HL-60 (cell line): ENCODE results near the gene SRCIN1.

Experiments used
- DNase-seq, 2 experiments: peaks; one replicate each; pipeline ENCODE4 v3.0.0-alpha.2; 2010 to 2020; ENCODE audit warnings: low read depth in 1 of 2, low spot score in 1 of 2
- H3K27ac ChIP-seq: fragments of 250-450 bp; sonication (Bioruptor Pico); replicated peaks from 2 replicates; pipeline ENCODE4 v1.5.1; 2020; ENCODE audit warnings: mild to moderate bottlenecking, moderate library complexity
- H3K27me3 ChIP-seq: fragments of 250-450 bp; sonication (Bioruptor Pico); 2 replicates; pipeline ENCODE4 v1.5.1; 2021; ENCODE audit warnings: mild to moderate bottlenecking, moderate library complexity; ENCODE audit not compliant: insufficient read depth, poor library complexity, severe bottlenecking
- H3K4me3 ChIP-seq: replicated peaks from 2 replicates; pipeline ENCODE4 v1.5.1; 2011; ENCODE audit warnings: mild to moderate bottlenecking, control low read depth, low read length; ENCODE audit not compliant: insufficient read depth
- CTCF ChIP-seq: IDR thresholded peaks from one replicate; pipeline ENCODE4 v1.5.1; 2011; ENCODE audit warnings: low read length, control low read depth, inconsistent platforms; ENCODE audit not compliant: insufficient read depth
- GABPA ChIP-seq: IDR thresholded peaks from 2 replicates; pipeline ENCODE4 v1.6.1; 2012; ENCODE audit warnings: low read depth
- POLR2AphosphoS5 ChIP-seq: IDR thresholded peaks from 2 replicates; pipeline ENCODE4 v1.6.1; 2012; ENCODE audit warnings: low read depth
- SPI1 ChIP-seq: IDR thresholded peaks from 2 replicates; pipeline ENCODE4 v1.6.1; 2012; ENCODE audit warnings: low read depth, mild to moderate bottlenecking, borderline replicate concordance
- TF ChIP-seq, protein P1 (sequence below): IDR thresholded peaks from 2 replicates; pipeline ENCODE4 v1.6.1; 2012; ENCODE audit warnings: low read depth; ENCODE audit not compliant: insufficient replicate concordance

The SRCIN1 gene

DNA sequence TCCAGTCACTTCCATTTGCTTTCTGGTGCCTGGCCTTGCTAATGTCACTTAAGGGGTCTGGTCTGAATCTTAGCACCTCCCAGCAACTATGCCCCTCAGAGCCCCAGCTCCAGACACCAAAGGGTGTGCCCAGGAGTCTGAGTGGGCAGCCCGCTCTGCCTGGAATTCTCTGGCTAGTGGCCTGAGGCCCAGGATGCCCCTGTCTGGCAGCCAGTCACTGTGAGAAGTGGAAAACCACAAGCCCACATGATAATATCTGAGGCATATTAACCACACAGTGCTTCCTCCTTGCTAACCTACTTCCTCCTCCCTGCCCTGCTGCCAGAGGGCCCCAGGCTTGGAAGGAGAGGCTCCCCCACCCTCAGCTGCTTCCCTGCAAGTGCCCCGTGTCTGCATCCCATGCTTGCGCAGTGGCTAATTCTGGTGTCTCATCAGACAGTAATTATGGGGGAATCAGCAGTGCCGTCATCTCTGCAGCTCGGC is 14.0 kb downstream of the SRCIN1 start:
- no peak overlapping the region for H3K27ac ChIP-seq
- TF ChIP-seq POLR2AphosphoS5 (peak; percentile 99), CTCF (no peak), SPI1 (peak; percentile 65; the same call in 1 of the 2 replicates), GABPA (no peak)
- TF ChIP-seq, protein P1, sequence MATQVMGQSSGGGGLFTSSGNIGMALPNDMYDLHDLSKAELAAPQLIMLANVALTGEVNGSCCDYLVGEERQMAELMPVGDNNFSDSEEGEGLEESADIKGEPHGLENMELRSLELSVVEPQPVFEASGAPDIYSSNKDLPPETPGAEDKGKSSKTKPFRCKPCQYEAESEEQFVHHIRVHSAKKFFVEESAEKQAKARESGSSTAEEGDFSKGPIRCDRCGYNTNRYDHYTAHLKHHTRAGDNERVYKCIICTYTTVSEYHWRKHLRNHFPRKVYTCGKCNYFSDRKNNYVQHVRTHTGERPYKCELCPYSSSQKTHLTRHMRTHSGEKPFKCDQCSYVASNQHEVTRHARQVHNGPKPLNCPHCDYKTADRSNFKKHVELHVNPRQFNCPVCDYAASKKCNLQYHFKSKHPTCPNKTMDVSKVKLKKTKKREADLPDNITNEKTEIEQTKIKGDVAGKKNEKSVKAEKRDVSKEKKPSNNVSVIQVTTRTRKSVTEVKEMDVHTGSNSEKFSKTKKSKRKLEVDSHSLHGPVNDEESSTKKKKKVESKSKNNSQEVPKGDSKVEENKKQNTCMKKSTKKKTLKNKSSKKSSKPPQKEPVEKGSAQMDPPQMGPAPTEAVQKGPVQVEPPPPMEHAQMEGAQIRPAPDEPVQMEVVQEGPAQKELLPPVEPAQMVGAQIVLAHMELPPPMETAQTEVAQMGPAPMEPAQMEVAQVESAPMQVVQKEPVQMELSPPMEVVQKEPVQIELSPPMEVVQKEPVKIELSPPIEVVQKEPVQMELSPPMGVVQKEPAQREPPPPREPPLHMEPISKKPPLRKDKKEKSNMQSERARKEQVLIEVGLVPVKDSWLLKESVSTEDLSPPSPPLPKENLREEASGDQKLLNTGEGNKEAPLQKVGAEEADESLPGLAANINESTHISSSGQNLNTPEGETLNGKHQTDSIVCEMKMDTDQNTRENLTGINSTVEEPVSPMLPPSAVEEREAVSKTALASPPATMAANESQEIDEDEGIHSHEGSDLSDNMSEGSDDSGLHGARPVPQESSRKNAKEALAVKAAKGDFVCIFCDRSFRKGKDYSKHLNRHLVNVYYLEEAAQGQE: no peak
- peak; percentile 83 to 96 for DNase-seq
- H3K27me3 ChIP-seq: peaks cover 55% of the 10 kb centered on the region
- H3K4me3 ChIP-seq: no peak overlapping the region

DNA sequence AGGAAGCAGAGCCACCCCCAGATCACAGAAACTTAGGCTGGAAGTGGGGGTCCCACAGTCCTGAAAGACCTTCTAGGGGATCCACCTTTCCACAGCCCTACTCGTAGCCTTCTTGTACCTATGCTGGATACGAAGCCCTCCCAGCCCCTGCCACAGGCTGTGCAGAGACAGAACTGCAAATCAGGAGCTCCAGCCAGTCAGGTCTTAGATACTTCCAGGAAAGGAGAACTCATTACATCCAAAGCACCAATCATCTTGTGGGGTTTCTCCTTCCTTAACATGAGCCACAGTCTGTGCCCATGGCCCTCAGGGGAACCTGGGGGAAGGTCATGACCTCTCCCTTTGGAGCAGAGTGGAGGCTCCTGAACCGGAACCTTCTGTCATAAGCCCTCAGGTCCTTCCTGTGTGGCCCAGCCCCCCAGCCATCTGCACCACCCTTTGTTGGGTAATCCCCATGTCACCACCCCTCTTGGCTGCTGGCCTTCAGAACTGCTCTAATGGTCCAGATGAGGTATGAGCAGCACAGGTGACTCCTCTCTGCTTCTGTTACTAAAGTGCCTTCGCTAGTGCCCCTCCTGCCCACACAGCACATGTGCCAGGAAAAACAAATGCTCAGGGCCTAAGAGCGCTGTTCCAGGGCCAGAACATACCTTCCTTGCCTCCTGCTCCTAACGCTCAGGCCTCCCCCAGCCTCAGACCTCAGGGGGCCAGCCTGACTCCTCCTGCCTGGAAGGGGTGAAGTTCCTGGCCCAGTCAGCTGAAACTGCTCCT is 14.6 kb downstream of the SRCIN1 start:
- DNase-seq: peak; percentile 83 to 93
- H3K27me3 ChIP-seq: peaks cover 49% of the 10 kb centered on the region
- H3K27ac ChIP-seq: no peak overlapping the region

GRCh38 chr17:38589462-38590114 is 16.2 kb downstream of the SRCIN1 start:
- Histone ChIP-seq H3K27me3 (peaks cover 38% of the 10 kb centered on the region), H3K4me3 (no peak overlapping the region), H3K27ac (no peak overlapping the region)
- TF ChIP-seq CTCF (no peak), GABPA (no peak), POLR2AphosphoS5 (no peak), SPI1 (no peak)
- TF ChIP-seq, protein P1: no peak
- DNase-seq: no peak

More for the DNA sequence above, 14.6 kb downstream of the SRCIN1 start:
- H3K4me3 ChIP-seq: no peak overlapping the region
- TF ChIP-seq POLR2AphosphoS5 (peak; percentile 58), GABPA (no peak), CTCF (no peak), SPI1 (no peak)
